GM12865 (cell line): ENCODE data around the gene LRRC27.

Source experiments
- DNase-seq: peaks from one replicate; pipeline ENCODE4 v3.0.0; 2010; ENCODE audit warnings: low read depth
- H3K4me3 ChIP-seq: 2 replicates; pipeline ENCODE4 v1.5.1; 2011; ENCODE audit warnings: mild to moderate bottlenecking, low read depth, low read length, control low read depth
- TF ChIP-seq, protein P1 (sequence below): IDR thresholded peaks from 2 replicates; pipeline ENCODE4 v1.5.1; 2011; ENCODE audit warnings: low read length, control low read depth, low read depth, inconsistent platforms; ENCODE audit not compliant: insufficient read depth; ENCODE audit errors: missing control alignments

Gene LRRC27

DNA sequence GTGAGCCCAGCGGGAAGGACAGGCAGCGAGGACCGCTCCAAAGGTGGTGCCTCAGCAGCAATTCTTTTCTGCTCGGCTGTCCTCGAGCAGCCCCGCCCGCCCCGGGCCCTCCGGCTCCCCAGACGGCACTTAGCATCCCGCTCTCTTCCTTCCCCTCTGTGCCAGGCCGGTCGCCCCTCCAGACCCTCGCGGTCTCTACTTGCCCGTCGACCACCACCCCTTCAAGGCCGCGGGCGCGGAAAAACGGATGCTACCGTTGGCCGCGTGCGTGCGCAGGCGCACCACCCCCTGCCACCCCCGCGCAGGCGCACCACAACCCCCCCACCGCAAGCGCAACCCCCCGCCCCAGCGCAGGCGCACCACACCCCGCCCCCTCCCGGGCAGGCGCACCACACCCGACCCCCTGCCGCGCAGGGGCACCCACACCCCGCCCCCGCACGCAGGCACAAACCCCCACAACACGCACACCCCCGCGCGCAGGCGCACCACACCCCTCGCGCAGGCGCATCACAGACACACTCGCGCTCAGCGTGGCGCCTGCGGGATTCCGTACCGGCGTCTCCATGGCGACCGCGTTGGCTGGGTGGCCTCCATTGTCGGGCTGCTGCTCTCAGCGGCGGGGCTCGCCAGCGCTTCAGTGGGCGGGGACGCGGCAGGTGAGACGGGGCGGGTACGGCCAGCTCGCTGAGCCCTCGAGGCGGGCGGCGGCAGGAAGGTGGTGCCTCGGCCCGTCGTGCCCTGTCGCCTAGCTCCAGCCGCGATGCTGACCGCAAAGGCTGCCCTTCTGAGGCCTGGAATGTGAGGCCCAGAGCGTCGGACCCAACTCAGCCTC, at the start of gene LRRC27:
Gene LRRC27 (plus strand): TSS at position 593 of the 832 bp plus-strand sequence. CDS start 1,332 bp downstream, outside the sequence.
- H3K4me3 ChIP-seq = peak within 1 kb of the TSS; percentile 95
- TF ChIP-seq, protein P1, sequence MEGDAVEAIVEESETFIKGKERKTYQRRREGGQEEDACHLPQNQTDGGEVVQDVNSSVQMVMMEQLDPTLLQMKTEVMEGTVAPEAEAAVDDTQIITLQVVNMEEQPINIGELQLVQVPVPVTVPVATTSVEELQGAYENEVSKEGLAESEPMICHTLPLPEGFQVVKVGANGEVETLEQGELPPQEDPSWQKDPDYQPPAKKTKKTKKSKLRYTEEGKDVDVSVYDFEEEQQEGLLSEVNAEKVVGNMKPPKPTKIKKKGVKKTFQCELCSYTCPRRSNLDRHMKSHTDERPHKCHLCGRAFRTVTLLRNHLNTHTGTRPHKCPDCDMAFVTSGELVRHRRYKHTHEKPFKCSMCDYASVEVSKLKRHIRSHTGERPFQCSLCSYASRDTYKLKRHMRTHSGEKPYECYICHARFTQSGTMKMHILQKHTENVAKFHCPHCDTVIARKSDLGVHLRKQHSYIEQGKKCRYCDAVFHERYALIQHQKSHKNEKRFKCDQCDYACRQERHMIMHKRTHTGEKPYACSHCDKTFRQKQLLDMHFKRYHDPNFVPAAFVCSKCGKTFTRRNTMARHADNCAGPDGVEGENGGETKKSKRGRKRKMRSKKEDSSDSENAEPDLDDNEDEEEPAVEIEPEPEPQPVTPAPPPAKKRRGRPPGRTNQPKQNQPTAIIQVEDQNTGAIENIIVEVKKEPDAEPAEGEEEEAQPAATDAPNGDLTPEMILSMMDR = no peak
- peak; percentile 99 for DNase-seq

DNA sequence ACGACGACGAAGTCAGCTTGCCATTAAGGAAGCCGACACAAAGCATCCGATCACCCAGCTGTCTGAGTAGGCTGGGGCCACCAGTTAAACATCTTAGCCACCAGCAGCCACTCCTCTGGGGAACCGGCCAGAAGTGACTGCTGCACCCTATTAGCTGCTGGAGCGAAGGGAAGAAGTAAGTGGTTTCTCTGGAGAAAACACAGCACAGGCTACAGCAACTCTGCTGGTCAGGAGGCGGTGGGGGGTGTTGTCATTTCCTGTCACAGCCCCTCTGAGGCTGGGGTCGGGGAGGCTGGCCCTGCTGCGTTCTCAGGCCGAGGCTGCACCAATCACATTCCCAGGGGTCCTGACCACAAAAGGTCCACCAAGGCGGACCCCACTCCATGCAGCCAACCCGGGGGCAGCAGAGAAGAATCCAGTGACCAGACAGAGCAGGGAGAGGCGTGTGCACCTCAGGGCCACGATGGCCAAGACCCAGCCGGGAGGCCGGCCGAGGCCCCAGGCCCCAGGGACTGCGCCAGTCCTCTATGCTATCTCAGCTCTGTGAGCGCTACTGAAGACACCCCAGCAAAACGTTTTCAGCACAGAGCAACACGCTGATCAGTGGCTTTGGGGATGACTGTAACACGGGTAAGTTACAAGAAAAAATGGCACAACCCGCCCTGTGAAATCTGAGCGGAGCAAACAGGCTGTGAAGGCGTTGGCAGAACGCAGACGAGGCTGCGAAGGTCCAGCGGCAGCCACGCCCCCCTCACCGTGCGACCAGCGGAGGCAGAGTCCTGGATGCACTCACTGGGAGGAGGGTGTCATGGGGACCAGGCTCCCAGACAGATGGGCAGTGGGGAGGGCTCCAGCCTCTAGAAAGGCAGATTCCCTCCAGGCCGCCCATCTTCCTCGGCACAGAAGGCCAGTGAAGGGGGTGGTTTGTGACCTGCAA, 49.1 kb upstream of the LRRC27 start:
- no peak for DNase-seq
- TF ChIP-seq, protein P1 = no peak
- H3K4me3 ChIP-seq = no peak overlapping the region

DNA sequence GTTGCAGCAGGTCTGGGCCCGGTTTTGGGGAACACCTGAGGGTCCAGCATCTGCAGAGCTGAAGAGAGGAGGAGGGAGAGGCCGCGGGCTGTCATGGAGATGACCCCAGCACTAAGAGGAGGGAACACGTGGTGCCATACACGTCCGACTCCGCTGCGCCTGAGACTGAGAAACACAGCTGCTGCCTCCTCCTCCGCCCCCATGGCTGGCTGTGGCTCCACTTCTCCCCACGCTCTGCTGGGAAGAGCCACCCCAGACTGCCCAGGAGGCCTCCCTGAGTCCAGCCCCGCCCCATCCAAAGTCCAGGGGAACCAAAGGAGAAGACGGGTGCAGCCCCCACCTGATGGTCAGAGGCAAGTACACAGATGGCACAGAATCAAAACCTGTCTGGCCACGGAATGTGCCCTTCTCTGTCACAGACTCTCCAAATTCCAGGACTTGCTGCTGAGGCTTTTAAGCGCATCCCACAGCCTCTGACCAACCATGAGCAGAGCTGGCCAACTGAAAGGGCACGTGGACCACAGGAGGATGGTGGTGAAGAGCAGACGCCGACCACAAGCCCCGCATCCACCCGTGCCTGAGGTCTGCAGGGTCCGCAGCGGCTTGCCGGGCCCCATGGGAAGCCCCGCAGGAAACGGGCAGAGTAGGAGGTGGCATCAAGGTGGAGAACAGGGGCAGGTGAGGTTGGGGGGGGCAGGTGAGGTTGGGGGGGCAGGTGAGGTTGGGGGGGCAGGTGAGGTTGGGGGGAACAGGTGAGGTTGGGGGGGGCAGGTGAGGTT, 48.2 kb upstream of the LRRC27 start:
- no peak for DNase-seq
- TF ChIP-seq, protein P1 = no peak
- no peak overlapping the region for H3K4me3 ChIP-seq

DNA sequence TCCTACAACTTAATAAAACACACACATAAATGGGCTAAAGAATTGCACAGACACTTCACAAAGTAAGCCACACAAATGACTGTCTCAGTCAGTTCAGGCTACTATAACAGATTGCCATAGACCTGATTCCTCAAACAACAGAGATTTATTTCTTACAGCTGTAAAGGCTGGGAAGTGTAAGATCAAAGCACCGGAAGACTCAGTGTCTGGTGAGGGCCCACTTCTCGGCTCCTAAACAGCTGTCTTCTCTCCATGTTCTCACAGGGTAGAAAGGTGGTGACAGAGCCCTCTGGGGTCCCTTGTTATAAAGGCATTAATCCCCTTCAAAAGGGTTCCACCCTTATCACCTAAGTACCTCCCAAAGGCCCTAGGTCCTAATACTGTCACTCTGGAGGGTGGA, 42.6 kb upstream of the LRRC27 start:
- DNase-seq = no peak
- TF ChIP-seq, protein P1 = no peak
- H3K4me3 ChIP-seq = no peak overlapping the region

DNA sequence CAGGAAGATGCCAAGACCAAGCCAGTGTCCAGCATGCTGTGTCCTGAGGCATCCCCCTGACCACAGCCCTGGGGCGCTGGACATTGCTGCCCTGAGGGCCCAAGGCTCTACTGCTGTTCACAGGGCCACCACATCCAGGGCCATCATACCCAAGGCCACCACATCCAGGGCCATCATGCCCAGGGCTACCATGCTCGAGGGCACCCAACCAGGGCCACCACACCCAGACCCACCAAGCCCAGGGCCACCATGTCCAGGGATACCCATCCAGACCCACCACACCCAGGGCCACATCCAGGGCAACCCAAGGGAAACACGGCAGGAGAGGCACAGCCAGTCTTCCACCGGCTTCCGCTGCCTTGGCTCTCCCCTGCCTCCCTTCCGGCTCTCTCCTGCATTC, 41.4 kb upstream of the LRRC27 start:
- no peak overlapping the region for H3K4me3 ChIP-seq
- TF ChIP-seq, protein P1 = no peak
- DNase-seq = no peak

DNA sequence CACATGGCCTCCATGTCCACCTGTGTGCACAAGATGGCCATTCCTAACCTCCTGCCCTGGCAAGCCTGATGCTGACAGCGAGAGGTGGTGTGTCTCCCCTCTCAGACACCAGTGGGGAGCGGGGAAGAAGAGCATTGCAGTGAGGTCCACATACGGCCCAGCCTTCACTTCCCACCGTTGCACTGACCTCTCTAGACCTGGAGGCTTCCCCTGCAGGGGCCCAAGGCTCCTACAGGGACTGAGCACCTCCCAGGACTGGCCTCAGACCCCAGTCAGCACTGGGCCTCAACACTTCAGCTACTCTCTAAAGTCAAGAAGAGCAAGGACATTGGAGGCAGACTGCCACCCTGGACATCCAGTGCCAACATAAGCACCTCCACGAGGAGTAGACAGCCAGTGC, 40.2 kb upstream of the LRRC27 start:
- no peak overlapping the region for H3K4me3 ChIP-seq
- no peak for DNase-seq
- TF ChIP-seq, protein P1 = no peak
